Right lobe of liver (tissue), 6 donors: ENCODE measurements around the gene TXNDC2. TPM values are rescaled to one million over a fixed set of nuclear protein-coding genes. Genes with fewer than 3 reads are reported as not detected.
"Not testable (repeated sequence)": the region's sequence is repeated elsewhere in the genome, so short reads cannot be mapped to it uniquely, and the experiment has no call there.

Experiments
- ATAC-seq, 4 donors: fragments of 200-7000 bp; cut with Tn5 transposase; one replicate each; pipeline ENCODE4 v1.9.1; 2020; ENCODE audit warnings: mild to moderate bottlenecking in 4 of 4, moderate library complexity in 4 of 4
- DNase-seq, 3 donors: peaks; one replicate each; pipeline ENCODE4 v3.0.0-alpha.2; 2020
- H3K27ac ChIP-seq, 3 donors: fragments of 200-600 bp; one replicate each; pipeline ENCODE4 v1.8.0; 2022
- H3K27me3 ChIP-seq, 2 donors: fragments of 200-600 bp; one replicate each; pipeline ENCODE4 v1.8.0; 2022
- H3K36me3 ChIP-seq, 4 donors: fragments of 200-600 bp; sonication (generic) in 1 of 4; one replicate each; pipeline versions ENCODE4 v1.5.1 to v1.8.0; 2017 to 2022; ENCODE audit warnings: control low read depth in 1 of 4
- H3K4me1 ChIP-seq, 4 donors: fragments of 200-600 bp; sonication (generic) in 1 of 4; one replicate each; pipeline versions ENCODE4 v1.5.1 to v1.8.0; 2017 to 2022; ENCODE audit warnings: control low read depth in 1 of 4
- H3K4me3 ChIP-seq, 3 donors: fragments of 200-600 bp; one replicate each; pipeline ENCODE4 v1.8.0; 2022
- H3K9me3 ChIP-seq, 4 donors: fragments of 200-600 bp; sonication (generic) in 1 of 4; one replicate each; pipeline versions ENCODE4 v1.5.1 to v1.8.0; 2017 to 2022; ENCODE audit warnings: control low read depth in 1 of 4
- CTCF ChIP-seq, 4 donors: fragments of 200-600 bp in 3 of 4; fragments of 450-650 bp in 1 of 4; IDR thresholded peaks; one replicate each; pipeline versions ENCODE4 v1.5.1 to v1.8.0; 2016 to 2022; ENCODE audit warnings: antibody characterized with exemption in 4 of 4, mild to moderate bottlenecking in 2 of 4
- POLR2A ChIP-seq: fragments of 450-650 bp; IDR thresholded peaks from one replicate; pipeline ENCODE4 v1.6.1; 2017; ENCODE audit warnings: antibody characterized with exemption, mild to moderate bottlenecking
- WGBS: methylation state at CpG from one replicate; pipeline ENCODE4 v1.1.6; 2018; ENCODE audit warnings: low coverage, low lambda C conversion rate; ENCODE audit not compliant: insufficient coverage; ENCODE audit errors: missing lambda C conversion rate; 5-methylcytosine and 5-hydroxymethylcytosine counted together
- intact Hi-C, 2 donors: fragments of 100-400 bp; cut with DNase I; formaldehyde crosslinking; loops; one replicate each; pipeline versions ENCODE4 v1.11.2 to v1.14.1; 2022
- total RNA-seq, 6 experiments: library from RNA; depleted of rRNA in 2 of 6; stranded (reverse); fragments of >200 nt in 2 of 6; fragmentation: NEBNext Ultra II Directional in 3 of 6; extraction: Animal tissue kit (Norgen Biotek cat#: 25700) in 3 of 6; gene quantifications; one replicate each; pipeline versions ENCODE4 v1.1.0 to v1.2.4, GENCODE V29; 2016 to 2023
- donor health status: DM: no; HTN: yes; CAD: no.
- donor health status: DM: no; HTN: no; CAD: no.
- donor health status: DM: no; HTN: no; CAD: no.
- donor health status: DM: no; HTN: yes; CAD: no.
- donor health status: DM: no; HTN: yes; CAD: no.

TXNDC2 gene
- total RNA-seq, 6 experiments from 2014 or later, result not detected

DNA sequence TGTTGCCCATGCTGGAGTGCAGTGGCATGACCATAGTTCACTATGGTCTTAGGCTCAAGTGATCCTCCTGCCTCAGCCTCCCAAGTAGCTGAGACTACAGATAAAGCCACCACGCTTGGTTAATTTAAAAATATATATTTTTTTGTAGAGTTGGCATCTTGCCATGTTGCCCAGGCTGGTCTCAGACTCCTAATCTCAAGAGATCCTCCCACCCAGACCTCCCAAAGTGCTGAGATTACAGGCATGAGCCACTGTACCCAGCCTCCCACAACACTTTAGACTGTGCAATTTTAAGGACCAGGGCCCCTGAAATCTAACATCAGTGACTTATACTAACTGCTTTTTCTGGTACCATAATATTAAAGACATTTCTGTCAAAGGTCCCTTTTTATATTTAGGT is 5.2 kb downstream of the TXNDC2 start:
- 70% methylated on average over 1 of the region's 1 CpG for WGBS
- no peaks in the 10 kb centered on the region for H3K9me3 ChIP-seq
- no peaks in the 10 kb centered on the region for H3K36me3 ChIP-seq
- no peaks in the 10 kb centered on the region for H3K27me3 ChIP-seq
- no peak overlapping the region for H3K27ac ChIP-seq
- ATAC-seq (no peak), DNase-seq (no peak)
- TF ChIP-seq CTCF (IDR thresholded peaks at IDR 0.05) (no peak), POLR2A (no peak)
- H3K4me1 ChIP-seq, result no peaks in the 10 kb centered on the region
- intact Hi-C loops, result no loop called here
- H3K4me3 ChIP-seq, result no peak overlapping the region

DNA sequence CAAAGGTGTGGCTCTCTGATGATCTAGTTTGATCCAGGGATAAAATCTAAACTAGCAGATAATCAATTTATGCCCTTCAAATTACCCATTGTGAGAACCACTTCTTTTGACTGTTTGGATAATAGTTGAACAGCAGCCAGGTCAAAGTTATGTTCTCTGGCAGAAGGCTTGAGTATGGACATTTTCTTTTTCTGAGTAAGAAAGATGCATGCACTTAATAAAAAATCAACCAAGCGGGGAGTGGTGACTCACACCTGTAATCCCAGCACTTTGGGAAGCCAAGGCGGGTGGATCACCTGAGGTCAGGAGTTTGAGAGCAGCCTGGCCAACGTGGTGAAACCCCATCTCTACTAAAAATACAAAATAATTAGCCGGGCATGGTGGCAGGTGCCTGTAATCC is 5.7 kb downstream of the TXNDC2 start:
- H3K36me3 ChIP-seq, H3K4me1 ChIP-seq, H3K27me3 ChIP-seq, DNase-seq, intact Hi-C loops, ATAC-seq, H3K4me3 ChIP-seq, H3K27ac ChIP-seq, H3K9me3 ChIP-seq: not testable (repeated sequence)
- WGBS, result 72% methylated on average over 3 of the region's 4 CpGs

GRCh38 chr18:9894454-9895068 is 8.8 kb downstream of the TXNDC2 start:
- Histone ChIP-seq H3K4me1 (peaks cover 0 to 8% (median 0%) of the 10 kb centered on the region in 4 donors), H3K27ac (no peak overlapping the region), H3K36me3 (no peaks in the 10 kb centered on the region), H3K4me3 (no peak overlapping the region), H3K9me3 (no peaks in the 10 kb centered on the region), H3K27me3 (no peaks in the 10 kb centered on the region)
- DNase-seq (no peak), ATAC-seq (no peak)
- 91% methylated on average over 6 of the region's 6 CpGs for WGBS
- intact Hi-C loops, result no loop called here
- TF ChIP-seq CTCF (IDR thresholded peaks at IDR 0.05), result no peak
- no peak for TF ChIP-seq POLR2A

GRCh38 chr18:9897129-9897528 is 11.4 kb downstream of the TXNDC2 start:
- Histone ChIP-seq H3K4me3 (no peak overlapping the region), H3K4me1 (peaks cover 0 to 8% (median 0%) of the 10 kb centered on the region in 4 donors), H3K27me3 (no peaks in the 10 kb centered on the region), H3K9me3 (no peaks in the 10 kb centered on the region), H3K27ac (no peak overlapping the region), H3K36me3 (no peaks in the 10 kb centered on the region)
- ATAC-seq, result no peak
- intact Hi-C loops, result no loop called here
- TF ChIP-seq POLR2A, result no peak
- no peak for TF ChIP-seq CTCF (IDR thresholded peaks at IDR 0.05)
- WGBS, result 94% methylated on average over 5 of the region's 5 CpGs
- no peak for DNase-seq

DNA sequence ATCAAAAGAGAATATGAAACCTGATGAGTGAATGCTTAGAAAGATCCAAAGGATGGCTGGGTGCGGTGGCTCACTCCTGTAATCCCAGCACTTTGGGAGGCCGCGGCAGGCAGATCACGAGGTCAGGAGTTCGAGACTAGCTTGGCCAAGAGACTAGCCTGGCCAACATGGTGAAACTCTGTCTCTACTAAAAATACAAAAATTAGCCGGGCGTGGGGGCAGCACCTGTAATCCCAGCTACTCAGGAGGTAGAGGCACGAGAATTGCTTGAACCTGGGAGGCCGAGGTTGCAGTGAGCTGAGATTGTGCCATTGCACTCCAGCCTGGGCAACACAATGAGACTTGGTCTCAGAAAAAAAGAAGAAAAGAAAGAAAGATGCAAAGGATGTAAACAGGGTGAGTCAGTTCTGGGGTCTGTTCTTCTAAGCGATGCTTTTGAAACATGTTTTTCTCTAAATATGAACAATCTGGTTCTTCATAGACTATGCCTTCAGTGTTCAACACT is 12.1 kb downstream of the TXNDC2 start:
- 97% methylated on average over 10 of the region's 10 CpGs for WGBS

More for the DNA sequence above, 12.1 kb downstream of the TXNDC2 start:
- ATAC-seq, DNase-seq, intact Hi-C loops, H3K27ac ChIP-seq, H3K9me3 ChIP-seq, H3K27me3 ChIP-seq, H3K36me3 ChIP-seq, H3K4me1 ChIP-seq, H3K4me3 ChIP-seq: not testable (repeated sequence)
